Urinary bladder (tissue), 4 donors: ENCODE measurements around the gene FNDC3A. TPM values are rescaled to one million over a fixed set of nuclear protein-coding genes. Genes with fewer than 3 reads are reported as not detected.

Experiments used
- DNase-seq: peaks from one replicate; pipeline ENCODE4 v3.0.0-alpha.2; 2015; ENCODE audit errors: extremely low spot score
- H3K27ac ChIP-seq: one replicate; pipeline ENCODE4 v1.5.1; 2013; ENCODE audit warnings: low read depth, mild to moderate bottlenecking, moderate library complexity
- H3K36me3 ChIP-seq: one replicate; pipeline ENCODE4 v1.6.1; 2013; ENCODE audit warnings: mild to moderate bottlenecking, moderate library complexity; ENCODE audit not compliant: insufficient read depth
- H3K4me1 ChIP-seq: one replicate; pipeline ENCODE4 v1.6.1; 2013; ENCODE audit warnings: mild to moderate bottlenecking, moderate library complexity; ENCODE audit not compliant: insufficient read depth
- H3K4me3 ChIP-seq: one replicate; pipeline ENCODE4 v1.5.1; 2013; ENCODE audit warnings: low read depth, low read length
- WGBS: extraction: QIAGEN DNeasy Blood & Tissue Kit; methylation state at CpG from one replicate; pipeline ENCODE4 v1.1.7; 2013; 5-methylcytosine and 5-hydroxymethylcytosine counted together
- polyA plus RNA-seq: library from polyadenylated mRNA; stranded (reverse); fragments of 200-250 nt; gene quantifications from one replicate; pipeline ENCODE4 v1.2.3, GENCODE V29; 2013
- total RNA-seq: library from RNA; depleted of rRNA; stranded (reverse); fragments of >200 nt; gene quantifications from one replicate; pipeline ENCODE4 v1.2.3, GENCODE V29; 2014
- donor health status: healthy with polysubstance abuse.
- donor health status: healthy.

Gene FNDC3A, protein sequence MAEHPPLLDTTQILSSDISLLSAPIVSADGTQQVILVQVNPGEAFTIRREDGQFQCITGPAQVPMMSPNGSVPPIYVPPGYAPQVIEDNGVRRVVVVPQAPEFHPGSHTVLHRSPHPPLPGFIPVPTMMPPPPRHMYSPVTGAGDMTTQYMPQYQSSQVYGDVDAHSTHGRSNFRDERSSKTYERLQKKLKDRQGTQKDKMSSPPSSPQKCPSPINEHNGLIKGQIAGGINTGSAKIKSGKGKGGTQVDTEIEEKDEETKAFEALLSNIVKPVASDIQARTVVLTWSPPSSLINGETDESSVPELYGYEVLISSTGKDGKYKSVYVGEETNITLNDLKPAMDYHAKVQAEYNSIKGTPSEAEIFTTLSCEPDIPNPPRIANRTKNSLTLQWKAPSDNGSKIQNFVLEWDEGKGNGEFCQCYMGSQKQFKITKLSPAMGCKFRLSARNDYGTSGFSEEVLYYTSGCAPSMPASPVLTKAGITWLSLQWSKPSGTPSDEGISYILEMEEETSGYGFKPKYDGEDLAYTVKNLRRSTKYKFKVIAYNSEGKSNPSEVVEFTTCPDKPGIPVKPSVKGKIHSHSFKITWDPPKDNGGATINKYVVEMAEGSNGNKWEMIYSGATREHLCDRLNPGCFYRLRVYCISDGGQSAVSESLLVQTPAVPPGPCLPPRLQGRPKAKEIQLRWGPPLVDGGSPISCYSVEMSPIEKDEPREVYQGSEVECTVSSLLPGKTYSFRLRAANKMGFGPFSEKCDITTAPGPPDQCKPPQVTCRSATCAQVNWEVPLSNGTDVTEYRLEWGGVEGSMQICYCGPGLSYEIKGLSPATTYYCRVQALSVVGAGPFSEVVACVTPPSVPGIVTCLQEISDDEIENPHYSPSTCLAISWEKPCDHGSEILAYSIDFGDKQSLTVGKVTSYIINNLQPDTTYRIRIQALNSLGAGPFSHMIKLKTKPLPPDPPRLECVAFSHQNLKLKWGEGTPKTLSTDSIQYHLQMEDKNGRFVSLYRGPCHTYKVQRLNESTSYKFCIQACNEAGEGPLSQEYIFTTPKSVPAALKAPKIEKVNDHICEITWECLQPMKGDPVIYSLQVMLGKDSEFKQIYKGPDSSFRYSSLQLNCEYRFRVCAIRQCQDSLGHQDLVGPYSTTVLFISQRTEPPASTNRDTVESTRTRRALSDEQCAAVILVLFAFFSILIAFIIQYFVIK
- total RNA-seq (109 TPM), polyA plus RNA-seq (25.4 TPM)

DNA sequence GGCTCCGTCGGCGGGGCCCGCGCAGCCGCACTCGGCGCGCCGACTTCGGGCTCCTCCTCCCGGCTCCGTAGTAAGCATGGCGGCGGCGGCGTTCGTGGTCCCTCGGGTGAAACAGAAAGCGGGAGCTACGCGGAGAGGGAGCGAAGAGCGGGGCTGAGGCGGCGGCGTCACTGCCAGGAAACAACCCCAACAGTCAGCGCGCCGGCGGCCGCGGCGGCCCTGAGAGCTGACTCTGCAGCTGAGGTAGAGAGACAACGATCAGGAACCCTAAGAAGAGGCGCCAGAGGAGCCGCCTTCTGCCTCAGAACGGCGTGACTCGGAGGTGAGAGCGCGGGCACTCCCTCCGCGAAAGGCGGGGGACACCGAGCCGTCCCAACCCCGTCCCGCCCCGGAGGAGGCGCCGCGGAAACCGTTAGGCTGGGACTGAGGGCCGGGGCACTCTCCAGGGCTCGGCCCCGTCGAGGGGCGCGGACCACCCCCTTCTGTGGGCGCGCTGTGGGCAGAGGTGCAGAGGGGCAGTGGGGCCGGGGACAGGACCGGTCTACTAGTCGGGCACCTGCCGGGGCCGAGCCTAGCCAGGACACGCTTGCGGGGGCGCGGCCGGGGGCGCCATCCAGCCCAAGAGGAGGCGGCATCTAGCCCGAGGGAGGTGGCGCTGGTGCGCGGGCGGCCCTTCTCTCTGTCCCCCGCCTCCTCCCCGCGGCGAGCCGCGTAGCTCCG is at the start of gene FNDC3A:
TSS of gene FNDC3A (plus strand) at position 57 of the 720 bp plus-strand sequence. CDS start 30,279 bp downstream, outside the sequence.
- Histone ChIP-seq H3K27ac (peak within 1 kb of the TSS; percentile 100), H3K4me1 (no peaks in the 10 kb centered on the region)
- 1% methylated on average over 86 of the region's 86 CpGs for WGBS

DNA sequence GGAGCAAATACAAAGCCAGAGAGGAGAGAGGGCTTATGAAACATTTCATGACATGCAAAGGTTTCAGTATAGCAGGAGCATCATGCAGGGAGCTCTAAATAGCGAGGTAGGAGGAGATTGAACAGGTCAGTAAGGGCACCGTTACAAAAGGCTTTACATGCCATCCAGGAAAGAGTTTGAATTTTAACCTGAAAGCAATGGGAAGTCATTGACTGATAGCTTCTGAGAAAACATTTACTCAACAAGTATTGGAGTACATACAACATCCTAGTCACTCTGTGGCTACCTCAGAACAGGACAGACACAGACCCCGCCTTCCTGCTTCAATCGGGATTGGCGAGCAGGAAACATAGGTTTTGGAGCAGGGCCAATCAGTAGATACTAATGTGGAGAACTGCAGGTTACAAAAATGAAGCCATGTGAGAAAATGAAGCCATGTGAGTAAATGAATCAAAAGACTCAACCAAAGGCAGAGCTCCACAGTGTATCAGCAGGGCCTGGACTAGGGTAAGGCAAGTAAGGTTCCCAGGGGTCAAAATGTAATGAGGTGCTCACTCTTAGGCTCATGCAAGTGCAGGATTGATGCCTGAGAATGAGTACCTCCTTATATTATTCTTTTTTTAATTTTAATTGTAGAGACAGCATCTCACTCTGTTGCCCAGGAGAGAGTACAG is 46.8 kb upstream of the FNDC3A start:
- 84% methylated on average over 5 of the region's 5 CpGs for whole genome bisulfite sequencing
- no peak overlapping the region for H3K27ac ChIP-seq
- no peak overlapping the region for H3K4me3 ChIP-seq
- H3K36me3 ChIP-seq, result no peaks in the 10 kb centered on the region
- H3K4me1 ChIP-seq, result no peaks in the 10 kb centered on the region
- DNase-seq, result no peak

More for the DNA sequence above, at the start of gene FNDC3A:
- peak; percentile 21 for DNase-seq
- Histone ChIP-seq H3K36me3 (no peaks in the 10 kb centered on the region), H3K4me3 (peak within 1 kb of the TSS; percentile 73)

DNA sequence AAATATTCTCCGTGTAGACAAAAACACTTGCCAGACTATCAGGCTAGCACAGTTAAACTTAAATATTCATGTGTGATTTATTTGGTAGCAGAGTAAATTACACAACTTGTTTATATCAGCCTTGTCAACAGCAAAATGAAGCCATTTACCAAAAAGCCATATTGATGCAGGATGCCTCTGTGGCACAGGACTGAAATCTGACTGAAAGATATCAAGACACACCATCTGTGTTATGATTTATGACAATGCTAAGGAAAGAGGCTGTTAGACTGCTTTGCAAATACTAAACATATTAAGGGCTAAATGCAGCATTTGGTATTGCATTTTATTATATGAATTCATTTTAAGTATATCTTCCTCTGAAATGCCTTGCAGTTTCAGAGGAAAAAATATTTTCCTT is 44.8 kb upstream of the FNDC3A start:
- no peak overlapping the region for H3K27ac ChIP-seq
- DNase-seq, result no peak
- no peaks in the 10 kb centered on the region for H3K4me1 ChIP-seq
- WGBS, result 26% methylated on average over 1 of the region's 1 CpG
- no peaks in the 10 kb centered on the region for H3K36me3 ChIP-seq
- no peak overlapping the region for H3K4me3 ChIP-seq

DNA sequence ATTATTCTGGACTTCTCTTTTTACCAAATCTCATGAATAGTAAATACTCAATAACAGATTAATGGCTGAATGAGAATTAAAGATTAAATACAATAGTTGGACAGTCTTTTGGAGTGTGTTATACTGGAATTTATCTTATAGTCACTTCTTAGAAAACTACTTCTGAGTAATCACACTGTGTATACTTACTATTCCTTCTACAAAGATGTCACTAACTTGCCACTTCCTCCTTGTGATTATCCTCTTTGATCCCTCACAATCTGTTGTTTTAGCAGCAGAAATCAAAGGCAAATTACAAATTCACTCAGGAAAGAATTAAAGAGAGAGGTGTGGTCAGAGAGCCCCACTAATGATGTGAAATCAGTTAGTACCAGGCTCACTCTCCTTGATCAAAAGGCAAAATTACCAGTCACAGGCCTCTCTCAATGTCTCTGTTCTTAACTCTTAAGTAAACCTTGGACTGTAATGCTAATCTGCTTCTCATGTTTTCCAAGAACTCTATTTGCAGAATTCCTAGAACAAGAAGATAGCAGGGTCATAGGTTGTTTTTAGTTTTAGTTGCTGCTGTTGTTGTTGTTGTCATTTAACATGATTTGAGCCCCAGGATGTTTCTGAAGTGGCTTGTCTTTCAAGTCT is 37.3 kb upstream of the FNDC3A start:
- Histone ChIP-seq H3K4me1 (no peaks in the 10 kb centered on the region), H3K27ac (no peak overlapping the region), H3K36me3 (no peaks in the 10 kb centered on the region), H3K4me3 (no peak overlapping the region)
- no peak for DNase-seq

DNA sequence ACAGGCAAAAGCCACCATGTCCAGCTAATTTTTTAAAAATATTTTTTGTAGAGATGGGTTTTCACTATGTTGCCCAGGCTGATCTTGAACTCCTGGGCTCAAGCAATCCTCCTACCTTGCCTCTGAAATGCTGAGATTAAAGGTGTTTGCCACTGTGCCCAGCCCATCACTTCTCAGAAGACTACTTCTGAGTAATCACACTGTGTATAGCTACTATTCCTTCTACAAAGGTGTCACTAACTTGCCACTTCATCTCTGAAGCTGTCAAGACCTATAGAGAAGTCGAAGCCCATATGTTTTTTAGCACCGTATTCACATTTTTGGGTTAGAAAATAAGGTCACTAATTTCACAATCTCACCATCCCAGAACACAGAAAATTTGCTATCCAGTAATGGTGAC is 36.0 kb upstream of the FNDC3A start:
- Histone ChIP-seq H3K4me1 (no peaks in the 10 kb centered on the region), H3K27ac (no peak overlapping the region), H3K36me3 (no peaks in the 10 kb centered on the region), H3K4me3 (no peak overlapping the region)
- WGBS, result 74% methylated on average over 2 of the region's 2 CpGs
- DNase-seq, result no peak

DNA sequence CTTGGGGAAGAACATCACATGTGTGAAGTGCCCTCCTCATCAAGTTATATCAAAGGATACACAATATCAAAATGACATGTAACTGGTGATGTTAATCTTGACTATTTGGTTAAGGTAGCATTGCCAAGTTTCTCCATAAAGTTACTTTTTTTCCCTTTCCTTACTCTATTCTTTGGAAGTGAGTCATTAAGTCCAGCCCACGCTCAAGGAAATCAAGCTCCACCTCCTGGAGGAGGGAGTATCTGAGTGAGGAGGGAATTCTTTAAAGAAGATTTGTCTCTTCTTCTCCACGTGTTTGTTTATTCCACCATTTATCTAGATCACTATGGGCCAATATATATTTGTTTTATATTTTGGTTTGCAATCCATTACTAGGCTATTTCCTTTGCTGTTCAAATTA is 33.6 kb upstream of the FNDC3A start:
- WGBS, result 57% methylated on average over 2 of the region's 2 CpGs
- no peak overlapping the region for H3K4me3 ChIP-seq
- no peaks in the 10 kb centered on the region for H3K36me3 ChIP-seq
- H3K27ac ChIP-seq, result no peak overlapping the region
- no peaks in the 10 kb centered on the region for H3K4me1 ChIP-seq
- DNase-seq, result no peak

DNA sequence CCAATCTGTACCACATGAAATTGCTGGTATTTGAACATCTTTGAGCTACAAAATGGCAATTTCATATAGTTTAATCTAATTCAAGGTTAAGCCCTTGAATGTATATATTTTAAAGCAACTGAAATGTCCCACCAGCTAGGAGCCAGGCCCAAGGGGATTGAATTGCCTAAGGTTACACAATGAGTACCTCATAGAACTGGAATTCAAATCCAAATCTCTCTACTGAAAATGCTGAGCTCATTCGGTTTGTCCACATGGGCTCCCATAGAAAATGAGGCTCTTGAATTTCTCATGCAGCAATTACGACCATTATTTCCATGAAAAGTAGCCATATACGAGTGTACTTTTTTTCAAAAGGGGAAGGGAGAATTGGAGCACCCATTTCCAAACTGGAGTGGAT is 31.5 kb upstream of the FNDC3A start:
- H3K4me1 ChIP-seq, result no peaks in the 10 kb centered on the region
- 79% methylated on average over 3 of the region's 3 CpGs for WGBS
- no peaks in the 10 kb centered on the region for H3K36me3 ChIP-seq
- H3K27ac ChIP-seq, result no peak overlapping the region
- no peak overlapping the region for H3K4me3 ChIP-seq
- DNase-seq, result no peak

DNA sequence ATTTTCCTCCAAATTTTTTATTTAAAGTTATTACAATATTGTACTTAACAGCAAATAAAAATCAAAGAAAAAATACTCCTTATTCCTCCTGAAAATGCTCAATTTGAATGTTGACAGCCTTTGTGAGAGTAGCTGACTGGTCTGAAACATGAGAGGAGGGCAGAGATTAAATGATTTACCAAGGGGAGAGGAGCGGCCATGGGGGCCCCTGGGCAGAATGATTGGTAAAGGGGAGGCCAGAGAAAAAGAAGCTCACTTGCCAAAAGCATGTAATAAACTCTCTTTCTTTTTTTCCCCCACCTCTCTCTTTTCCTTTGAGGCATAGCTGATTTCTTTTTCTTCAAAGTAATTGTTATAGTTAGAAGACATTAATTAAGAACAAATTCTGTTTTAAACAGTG is 30.1 kb upstream of the FNDC3A start:
- WGBS, result 68% methylated on average over 1 of the region's 1 CpG
- no peak overlapping the region for H3K27ac ChIP-seq
- no peak for DNase-seq
- no peak overlapping the region for H3K4me3 ChIP-seq
- no peaks in the 10 kb centered on the region for H3K36me3 ChIP-seq
- H3K4me1 ChIP-seq, result no peaks in the 10 kb centered on the region

DNA sequence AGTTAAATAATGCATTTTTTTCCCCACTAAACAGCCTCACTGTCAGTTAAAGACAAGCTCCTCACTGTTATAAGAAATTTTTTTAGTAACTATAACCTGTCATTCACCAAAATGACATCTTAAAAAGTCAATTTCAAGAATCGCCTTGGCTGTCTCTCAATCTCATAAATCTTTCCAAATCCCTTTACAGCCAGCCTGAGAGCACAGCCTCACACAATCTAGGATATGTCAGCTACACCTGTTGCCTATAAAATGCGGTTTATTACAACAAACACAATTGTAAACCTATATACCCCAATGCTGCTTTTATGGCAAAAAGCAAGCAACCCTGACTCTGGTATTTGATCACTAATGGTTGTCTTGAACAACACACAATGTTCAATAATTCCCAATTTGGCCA is 29.5 kb upstream of the FNDC3A start:
- DNase-seq, result no peak
- no peaks in the 10 kb centered on the region for H3K4me1 ChIP-seq
- no peaks in the 10 kb centered on the region for H3K36me3 ChIP-seq
- no peak overlapping the region for H3K27ac ChIP-seq
- no peak overlapping the region for H3K4me3 ChIP-seq
- WGBS, result 73% methylated on average over 2 of the region's 2 CpGs

DNA sequence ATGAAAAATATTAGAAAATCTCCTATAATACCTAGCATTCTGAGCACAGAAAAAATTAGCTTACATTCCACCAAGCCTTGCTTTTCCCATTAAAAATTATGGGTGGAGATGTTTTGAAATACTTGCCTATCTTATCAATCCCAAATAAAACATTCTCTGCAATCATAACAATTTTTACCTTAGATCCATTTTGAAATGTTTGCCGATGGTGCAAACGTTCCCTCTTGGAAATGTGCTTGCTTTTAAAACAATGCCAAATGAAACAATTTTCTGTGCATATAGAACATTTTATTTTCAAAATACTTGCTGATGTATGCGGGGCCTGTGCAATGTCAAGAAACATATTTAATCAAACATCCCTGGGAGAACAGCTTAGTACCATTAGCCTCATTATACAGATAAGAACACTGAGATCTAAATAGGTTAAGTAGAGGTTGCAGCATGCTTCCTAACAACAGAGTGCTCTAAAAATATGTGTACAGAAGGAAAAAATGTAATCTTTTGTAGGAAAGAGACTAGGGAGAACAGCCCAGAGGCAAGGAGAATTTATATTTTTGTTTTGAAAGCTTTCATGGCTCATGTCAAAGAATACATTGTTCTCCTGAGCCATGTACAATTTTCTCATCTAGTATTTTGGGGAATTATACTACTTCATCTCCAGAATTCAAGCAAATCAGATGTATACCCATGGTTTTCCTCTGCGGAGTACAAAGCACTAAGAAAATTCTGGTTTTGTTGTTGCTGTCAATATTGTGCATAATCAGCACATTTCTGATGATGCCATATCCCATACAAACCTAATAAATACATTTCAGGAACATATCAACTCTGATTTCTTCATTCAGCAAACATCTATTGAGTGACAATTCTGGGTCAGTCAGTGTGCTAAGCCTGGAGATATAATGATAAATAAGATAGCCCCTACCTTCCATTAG is 25.9 kb upstream of the FNDC3A start:
- Histone ChIP-seq H3K4me1 (no peaks in the 10 kb centered on the region), H3K36me3 (no peaks in the 10 kb centered on the region), H3K27ac (no peak overlapping the region), H3K4me3 (no peak overlapping the region)
- DNase-seq, result no peak
- WGBS, result 43% methylated on average over 4 of the region's 4 CpGs

DNA sequence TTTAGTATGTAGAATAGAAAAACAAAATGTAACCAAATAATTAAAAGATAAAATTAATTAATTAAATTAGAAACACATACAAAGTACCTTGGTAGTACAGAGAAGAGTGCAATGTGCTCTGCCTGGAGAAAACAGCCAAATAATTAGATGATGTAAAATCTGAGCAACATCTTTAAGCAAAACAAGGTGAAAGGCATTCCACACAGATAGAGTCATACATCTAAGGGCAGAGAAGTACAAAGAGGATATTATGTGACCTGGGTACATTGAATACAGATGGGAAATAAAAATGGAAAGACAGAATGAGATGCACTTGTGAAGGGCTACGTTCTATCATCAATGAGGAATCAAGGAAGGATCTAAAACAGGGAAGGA is 25.2 kb upstream of the FNDC3A start:
- WGBS, result 79% methylated on average over 1 of the region's 1 CpG
- H3K27ac ChIP-seq, result no peak overlapping the region
- DNase-seq, result no peak
- H3K4me1 ChIP-seq, result no peaks in the 10 kb centered on the region
- no peak overlapping the region for H3K4me3 ChIP-seq
- no peaks in the 10 kb centered on the region for H3K36me3 ChIP-seq

DNA sequence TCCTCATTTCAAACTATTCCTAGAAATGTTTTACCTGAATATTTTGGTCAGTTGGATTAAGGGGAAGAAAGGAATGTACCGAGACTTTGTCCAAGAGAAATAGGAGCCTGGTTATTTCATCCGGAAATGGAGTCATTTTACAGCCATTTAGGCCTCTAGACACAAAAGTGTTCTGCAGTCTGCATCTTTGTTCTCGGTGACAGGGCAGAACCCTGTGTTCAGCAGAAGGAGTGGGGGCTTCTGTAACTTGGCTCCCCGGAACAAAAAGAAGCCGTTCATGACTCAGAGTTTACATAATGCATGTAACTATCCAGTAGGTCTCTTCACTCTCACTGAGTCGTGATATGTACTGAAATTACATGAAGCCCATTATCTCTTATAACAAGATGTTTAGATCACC is 21.6 kb upstream of the FNDC3A start:
- Histone ChIP-seq H3K4me1 (no peaks in the 10 kb centered on the region), H3K36me3 (no peaks in the 10 kb centered on the region), H3K4me3 (no peak overlapping the region), H3K27ac (no peak overlapping the region)
- no peak for DNase-seq
- 31% methylated on average over 6 of the region's 6 CpGs for WGBS
